Astrocyte (in vitro differentiated cells and primary cell): Measurements from ENCODE around the gene LRRC7.

Experiments
- CTCF ChIP-seq: IDR thresholded peaks from 2 replicates; pipeline ENCODE4 v1.5.1; 2011; ENCODE audit warnings: low read depth, mild to moderate bottlenecking, inconsistent platforms, low read length, moderate library complexity; ENCODE audit not compliant: insufficient read depth
- EZH2 ChIP-seq: IDR thresholded peaks from 2 replicates; pipeline ENCODE4 v1.6.1; 2012; ENCODE audit warnings: mild to moderate bottlenecking, low read length, inconsistent platforms; ENCODE audit not compliant: insufficient read depth

GRCh38 chr1:69836971-69837636, 269.4 kb downstream of the LRRC7 start:
- no peak for TF ChIP-seq CTCF
- no peak for TF ChIP-seq EZH2
